CD4-positive, CD25-positive, alpha-beta regulatory T cell (primary cell): ENCODE data around the gene HMHB1. TPM values are rescaled to one million over a fixed set of nuclear protein-coding genes. Genes with fewer than 3 reads are reported as not detected.
A peak's percentile ranks its signal among the peaks of the same experiment; 100 is the strongest.

Experiments
- ATAC-seq, 2 donors: fragments of 150-1000 bp; cut with Tn5 transposase; one replicate each; pipeline ENCODE4 v1.10.0; 2021; ENCODE audit warnings: low read depth in 2 of 2, moderate number of reproducible peaks in 2 of 2, moderate library complexity in 1 of 2
- DNase-seq, 3 donors: peaks; one replicate each; pipeline versions ENCODE4 v3.0.0 to v3.0.0-alpha.2; 2012 to 2022; ENCODE audit warnings: mixed read lengths in 1 of 3
- H3K27ac ChIP-seq: one replicate; pipeline ENCODE4 v1.7.0; 2013; ENCODE audit warnings: mild to moderate bottlenecking, low read length; ENCODE audit not compliant: insufficient read depth, poor library complexity, severe bottlenecking
- H3K27me3 ChIP-seq: one replicate; pipeline ENCODE4 v1.7.0; 2013; ENCODE audit warnings: low read length; ENCODE audit not compliant: control insufficient read depth, insufficient read depth
- H3K36me3 ChIP-seq: one replicate; pipeline ENCODE4 v1.7.0; 2013; ENCODE audit warnings: mild to moderate bottlenecking, low read length, moderate library complexity; ENCODE audit not compliant: control insufficient read depth, insufficient read depth
- H3K4me1 ChIP-seq: 2 replicates; pipeline ENCODE4 v1.7.0; 2013; ENCODE audit warnings: mild to moderate bottlenecking, low read length; ENCODE audit not compliant: insufficient read depth, control insufficient read depth, poor library complexity, severe bottlenecking
- H3K4me3 ChIP-seq: one replicate; pipeline ENCODE4 v1.7.0; 2013; ENCODE audit warnings: low read depth, mild to moderate bottlenecking, low read length, moderate library complexity
- H3K9me3 ChIP-seq, 2 experiments: 1 replicate in 1 of 2; 2 replicates in 1 of 2; pipeline ENCODE4 v1.7.0; 2013; ENCODE audit warnings: low read length in 2 of 2, mild to moderate bottlenecking in 1 of 2, moderate library complexity in 1 of 2; ENCODE audit not compliant: control insufficient read depth in 2 of 2
- H3K27ac Mint-ChIP-seq, 3 donors: one replicate each; pipeline ENCODE4 v1.8.0; 2020 to 2022; ENCODE audit warnings: mild to moderate bottlenecking in 3 of 3, mixed read lengths in 3 of 3, moderate library complexity in 2 of 3
- H3K27me3 Mint-ChIP-seq: one replicate; pipeline ENCODE4 v1.8.0; 2022; ENCODE audit warnings: mild to moderate bottlenecking, mixed read lengths
- H3K36me3 Mint-ChIP-seq: one replicate; pipeline ENCODE4 v1.8.0; 2020; ENCODE audit warnings: mixed read lengths
- H3K4me1 Mint-ChIP-seq, 4 donors: one replicate each; pipeline ENCODE4 v1.8.0; 2020 to 2022; ENCODE audit warnings: mixed read lengths in 4 of 4, mild to moderate bottlenecking in 1 of 4
- H3K4me3 Mint-ChIP-seq, 4 donors: one replicate each; pipeline ENCODE4 v1.8.0; 2020 to 2022; ENCODE audit warnings: mild to moderate bottlenecking in 4 of 4, mixed read lengths in 4 of 4, moderate library complexity in 3 of 4
- H3K9me3 Mint-ChIP-seq, 7 donors: one replicate each; pipeline ENCODE4 v1.8.0; 2020 to 2022; ENCODE audit warnings: mixed read lengths in 7 of 7, mild to moderate bottlenecking in 3 of 7, moderate library complexity in 2 of 7
- polyA plus RNA-seq, 4 donors: library from polyadenylated mRNA; unstranded; fragments of 300-500 nt; fragmentation: Illumina TruSeq; gene quantifications; one replicate each; pipeline ENCODE4 v1.2.3, GENCODE V29; 2021
- total RNA-seq: library from RNA; stranded (reverse); gene quantifications from one replicate; pipeline ENCODE4 v1.2.3, GENCODE V29; 2022

HMHB1 gene
- total and polyA plus RNA-seq, 5 donors from 2014 or later, result 12.2 TPM; not detected in 4

DNA sequence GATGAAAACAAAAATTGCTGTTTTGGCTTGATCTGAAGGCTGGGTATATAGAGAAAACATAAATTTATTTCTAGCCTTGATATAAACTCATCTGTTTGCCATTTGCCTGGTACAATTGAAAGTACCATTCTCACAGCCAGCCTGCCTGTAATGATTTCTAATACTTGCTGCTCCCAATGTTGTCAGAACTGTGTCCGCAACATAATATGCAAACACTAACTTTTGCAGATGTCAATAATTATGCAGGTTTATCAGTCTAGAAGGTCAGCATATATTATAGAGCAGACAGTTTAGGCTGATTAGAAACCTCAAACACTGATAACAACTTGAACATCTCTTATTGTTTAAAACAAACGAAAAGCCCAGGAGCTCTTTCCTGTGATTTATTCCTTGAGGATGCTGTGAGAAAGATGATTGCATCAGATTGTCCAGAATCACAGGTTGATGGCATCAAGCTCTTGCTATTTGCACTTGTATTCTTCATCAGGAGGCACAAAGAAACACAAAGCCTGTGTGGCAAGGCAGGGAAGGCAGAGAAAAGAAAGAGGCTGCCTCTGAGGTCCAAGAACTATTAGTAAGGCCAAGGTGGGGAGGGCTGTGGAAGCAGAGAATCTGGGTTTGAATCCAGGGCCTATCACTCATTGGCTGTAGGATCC lies 21.4 kb upstream of the HMHB1 start:
- H3K4me1 Mint-ChIP-seq, result peaks cover 0 to 7% (median 0%) of the 10 kb centered on the region in 4 donors
- no peak overlapping the region for H3K4me3 Mint-ChIP-seq
- peaks cover 0 to 3% (median 0%) of the 10 kb centered on the region in 7 donors for H3K9me3 Mint-ChIP-seq
- Histone ChIP-seq H3K27me3 (peaks cover 5% of the 10 kb centered on the region), H3K9me3 (no peaks in the 10 kb centered on the region), H3K4me1 (no peaks in the 10 kb centered on the region), H3K4me3 (no peak overlapping the region), H3K36me3 (no peaks in the 10 kb centered on the region), H3K27ac (no peak overlapping the region)
- H3K27ac Mint-ChIP-seq, result no peak overlapping the region
- H3K36me3 Mint-ChIP-seq, result no peaks in the 10 kb centered on the region
- H3K27me3 Mint-ChIP-seq, result peaks cover 42% of the 10 kb centered on the region
- DNase-seq (no peak), ATAC-seq (no peak)

- peaks cover 0 to 3% (median 0%) of the 10 kb centered on the region in 7 donors for H3K9me3 Mint-ChIP-seq
- Histone ChIP-seq H3K36me3 (no peaks in the 10 kb centered on the region), H3K27ac (no peak overlapping the region), H3K27me3 (peaks cover 6% of the 10 kb centered on the region), H3K4me1 (no peaks in the 10 kb centered on the region), H3K4me3 (no peak overlapping the region), H3K9me3 (no peaks in the 10 kb centered on the region)
- H3K27me3 Mint-ChIP-seq, result peaks cover 42% of the 10 kb centered on the region
- H3K36me3 Mint-ChIP-seq, result no peaks in the 10 kb centered on the region
- peaks cover 0 to 7% (median 0%) of the 10 kb centered on the region in 4 donors for H3K4me1 Mint-ChIP-seq
- no peak for ATAC-seq
- no peak overlapping the region for H3K4me3 Mint-ChIP-seq
- H3K27ac Mint-ChIP-seq, result peak overlapping the region in 1 of 3 donors; percentile 11
- DNase-seq, result no peak
These were observed 19.9 kb upstream of the HMHB1 start for GRCh38 chr5:143791848-143792731.

GRCh38 chr5:143793249-143793648 lies 18.7 kb upstream of the HMHB1 start:
- Mint-ChIP-seq H3K27me3 (peaks cover 34% of the 10 kb centered on the region), H3K27ac (no peak overlapping the region), H3K9me3 (peaks cover 0 to 2% (median 0%) of the 10 kb centered on the region in 7 donors), H3K4me3 (no peak overlapping the region), H3K4me1 (peaks cover 0 to 7% (median 0%) of the 10 kb centered on the region in 4 donors), H3K36me3 (no peaks in the 10 kb centered on the region)
- no peak overlapping the region for H3K4me3 ChIP-seq
- H3K36me3 ChIP-seq, result no peaks in the 10 kb centered on the region
- no peak overlapping the region for H3K27ac ChIP-seq
- ATAC-seq (no peak), DNase-seq (no peak)
- H3K27me3 ChIP-seq, result peaks cover 6% of the 10 kb centered on the region
- no peaks in the 10 kb centered on the region for H3K9me3 ChIP-seq
- no peaks in the 10 kb centered on the region for H3K4me1 ChIP-seq

DNA sequence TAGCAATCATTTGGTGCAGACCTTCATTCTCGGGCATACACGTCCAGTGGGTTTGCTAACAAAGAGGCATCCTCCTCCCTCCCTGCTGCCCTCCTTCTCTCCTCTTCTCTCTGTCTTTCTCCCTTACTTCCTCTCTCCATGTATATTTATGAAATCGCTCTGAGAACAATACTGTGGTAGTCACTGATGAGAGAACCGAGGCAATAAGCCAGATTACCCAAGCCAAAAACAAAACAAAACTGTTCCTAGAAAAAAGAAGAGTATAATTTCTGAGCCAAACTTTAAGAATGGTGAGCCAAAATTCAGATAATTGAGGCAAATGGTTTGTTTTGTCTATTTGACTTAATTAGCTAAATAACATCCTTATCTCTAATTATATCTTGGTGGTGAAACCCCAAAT lies 15.8 kb upstream of the HMHB1 start:
- no peak overlapping the region for H3K4me3 ChIP-seq
- H3K4me1 ChIP-seq, result no peaks in the 10 kb centered on the region
- H3K27me3 ChIP-seq, result peaks cover 6% of the 10 kb centered on the region
- H3K9me3 ChIP-seq, result no peaks in the 10 kb centered on the region
- Mint-ChIP-seq H3K9me3 (peaks cover 0 to 1% (median 0%) of the 10 kb centered on the region in 7 donors), H3K4me3 (no peak overlapping the region), H3K27me3 (peaks cover 48% of the 10 kb centered on the region), H3K27ac (no peak overlapping the region), H3K36me3 (no peaks in the 10 kb centered on the region), H3K4me1 (peaks cover 0 to 12% (median 0%) of the 10 kb centered on the region in 4 donors)
- no peaks in the 10 kb centered on the region for H3K36me3 ChIP-seq
- ATAC-seq (no peak), DNase-seq (no peak)
- no peak overlapping the region for H3K27ac ChIP-seq

- Histone ChIP-seq H3K9me3 (no peaks in the 10 kb centered on the region), H3K4me1 (no peaks in the 10 kb centered on the region), H3K36me3 (no peaks in the 10 kb centered on the region), H3K27me3 (peaks cover 2% of the 10 kb centered on the region), H3K4me3 (no peak overlapping the region), H3K27ac (no peak overlapping the region)
- Mint-ChIP-seq H3K27me3 (peaks cover 54% of the 10 kb centered on the region), H3K9me3 (peaks cover 0 to 1% (median 0%) of the 10 kb centered on the region in 7 donors), H3K4me3 (no peak overlapping the region), H3K4me1 (peaks cover 0 to 12% (median 0%) of the 10 kb centered on the region in 4 donors), H3K27ac (no peak overlapping the region), H3K36me3 (no peaks in the 10 kb centered on the region)
- ATAC-seq (no peak), DNase-seq (no peak)
These were observed 15.2 kb upstream of the HMHB1 start for GRCh38 chr5:143796753-143797152.

DNA sequence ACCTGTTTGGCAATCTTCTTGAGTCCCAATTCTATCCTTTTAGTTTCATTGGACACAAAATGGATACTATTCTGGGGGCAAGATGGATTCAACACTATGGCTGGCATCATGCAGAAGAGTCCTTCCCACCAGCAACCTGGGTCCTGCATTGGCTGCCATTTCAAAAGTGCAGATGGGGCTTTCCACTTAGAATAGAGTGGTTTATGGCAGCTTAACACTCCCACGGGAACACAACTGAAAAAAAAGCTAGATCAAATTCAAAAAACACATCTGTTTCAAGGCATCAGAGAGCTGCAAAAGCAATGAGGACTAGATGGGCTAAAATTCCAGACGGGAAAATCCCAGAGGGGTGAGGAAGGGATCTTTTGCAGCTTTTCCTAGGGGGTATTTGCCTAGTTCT lies 11.2 kb upstream of the HMHB1 start:
- no peak overlapping the region for H3K27ac ChIP-seq
- no peaks in the 10 kb centered on the region for H3K9me3 ChIP-seq
- DNase-seq (no peak), ATAC-seq (no peak)
- Mint-ChIP-seq H3K4me3 (no peak overlapping the region), H3K9me3 (peaks cover 0 to 1% (median 0%) of the 10 kb centered on the region in 7 donors), H3K27ac (peak overlapping the region in 1 of 3 donors; percentile 85), H3K27me3 (peaks cover 53% of the 10 kb centered on the region), H3K36me3 (no peaks in the 10 kb centered on the region), H3K4me1 (peaks cover 0 to 5% (median 0%) of the 10 kb centered on the region in 4 donors)
- no peak overlapping the region for H3K4me3 ChIP-seq
- H3K4me1 ChIP-seq, result no peaks in the 10 kb centered on the region
- peaks cover 2% of the 10 kb centered on the region for H3K27me3 ChIP-seq
- H3K36me3 ChIP-seq, result no peaks in the 10 kb centered on the region

GRCh38 chr5:143801252-143801939 lies 10.6 kb upstream of the HMHB1 start:
- H3K4me1 Mint-ChIP-seq, result peaks cover 0 to 5% (median 0%) of the 10 kb centered on the region in 4 donors
- no peak overlapping the region for H3K27ac ChIP-seq
- no peaks in the 10 kb centered on the region for H3K36me3 Mint-ChIP-seq
- no peaks in the 10 kb centered on the region for H3K4me1 ChIP-seq
- no peak overlapping the region for H3K4me3 Mint-ChIP-seq
- no peaks in the 10 kb centered on the region for H3K27me3 ChIP-seq
- H3K36me3 ChIP-seq, result no peaks in the 10 kb centered on the region
- no peaks in the 10 kb centered on the region for H3K9me3 ChIP-seq
- H3K9me3 Mint-ChIP-seq, result peaks cover 0 to 1% (median 0%) of the 10 kb centered on the region in 7 donors
- H3K4me3 ChIP-seq, result no peak overlapping the region
- H3K27me3 Mint-ChIP-seq, result peaks cover 54% of the 10 kb centered on the region
- H3K27ac Mint-ChIP-seq, result peak overlapping the region in 1 of 3 donors; percentile 85
- ATAC-seq (no peak), DNase-seq (no peak)
